NCI-H510A treated with DMSO at 0.1 percent for 48 hours (cell line): ENCODE data around the gene PDIA6.
"Not testable (repeated sequence)": the region's sequence is repeated elsewhere in the genome, so short reads cannot be mapped to it uniquely, and the experiment has no call there.

Source experiments
- DNase-seq: peaks from one replicate; lab custom pipeline; 2025; lab: John Stamatoyannopoulos, UW

The PDIA6 gene

GRCh38 chr2:10810202-10811161 lies 2.1 kb downstream of the PDIA6 start:
- DNase-seq: no peak

GRCh38 chr2:10806543-10806942 lies 6.0 kb downstream of the PDIA6 start:
- DNase-seq: no peak

- not testable (repeated sequence) for DNase-seq
Measured at GRCh38 chr2:10805990-10806389, 6.6 kb downstream of the PDIA6 start.

GRCh38 chr2:10802657-10803056 lies 9.9 kb downstream of the PDIA6 start:
- no peak for DNase-seq

DNA sequence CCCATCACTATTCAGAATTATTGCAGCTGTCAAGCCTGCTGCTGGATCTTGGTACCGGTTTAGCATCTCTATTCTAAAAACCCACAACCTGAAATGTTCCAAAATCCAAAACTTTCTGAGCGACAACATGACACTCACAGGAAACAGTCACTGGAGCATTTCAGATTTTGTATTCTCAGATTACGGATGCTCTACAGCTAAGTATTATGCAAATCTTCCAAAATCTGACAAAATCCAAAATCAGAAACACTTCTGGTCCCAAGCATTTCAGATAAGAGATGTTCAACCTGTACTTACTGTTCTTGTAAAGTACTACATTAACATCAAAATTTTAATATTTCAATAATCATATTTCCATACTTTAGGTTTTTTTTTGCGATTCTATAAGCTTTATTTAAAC lies 12.4 kb downstream of the PDIA6 start:
- no peak for DNase-seq

- DNase-seq: no peak
Measured at GRCh38 chr2:10798783-10799182, 13.8 kb downstream of the PDIA6 start.

- DNase-seq: no peak
Measured at GRCh38 chr2:10796703-10797102, 15.9 kb downstream of the PDIA6 start.

DNA sequence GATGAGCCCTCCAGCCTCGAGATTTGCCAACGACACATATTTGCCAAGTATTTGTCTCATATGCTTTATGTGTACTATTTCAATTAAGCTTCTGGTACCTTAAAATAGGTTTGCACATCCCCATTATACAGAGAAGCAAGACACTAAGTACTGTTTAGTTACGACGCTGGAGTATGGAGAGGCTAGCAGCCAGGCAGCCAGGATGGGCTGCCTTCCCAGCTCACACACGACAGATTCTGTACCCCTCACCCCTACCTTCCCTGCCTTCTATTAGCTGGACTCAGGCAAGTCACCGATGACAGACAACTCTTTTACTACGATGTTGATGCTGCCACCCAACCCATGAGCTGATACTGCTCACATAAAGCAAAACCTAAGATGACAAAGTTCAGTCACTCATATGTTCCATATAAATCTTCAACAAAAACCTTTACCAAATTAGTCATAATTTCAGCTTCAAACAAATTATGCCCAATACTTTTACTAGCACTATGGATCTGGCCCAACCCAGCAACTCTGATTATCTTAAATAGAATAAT lies 17.0 kb downstream of the PDIA6 start:
- DNase-seq: no peak

- DNase-seq: no peak
Measured at GRCh38 chr2:10794876-10795275, 17.7 kb downstream of the PDIA6 start.

GRCh38 chr2:10793816-10794215 lies 18.8 kb downstream of the PDIA6 start:
- DNase-seq: no peak

- no peak for DNase-seq
Measured at GRCh38 chr2:10792660-10793400, 19.8 kb downstream of the PDIA6 start.

DNA sequence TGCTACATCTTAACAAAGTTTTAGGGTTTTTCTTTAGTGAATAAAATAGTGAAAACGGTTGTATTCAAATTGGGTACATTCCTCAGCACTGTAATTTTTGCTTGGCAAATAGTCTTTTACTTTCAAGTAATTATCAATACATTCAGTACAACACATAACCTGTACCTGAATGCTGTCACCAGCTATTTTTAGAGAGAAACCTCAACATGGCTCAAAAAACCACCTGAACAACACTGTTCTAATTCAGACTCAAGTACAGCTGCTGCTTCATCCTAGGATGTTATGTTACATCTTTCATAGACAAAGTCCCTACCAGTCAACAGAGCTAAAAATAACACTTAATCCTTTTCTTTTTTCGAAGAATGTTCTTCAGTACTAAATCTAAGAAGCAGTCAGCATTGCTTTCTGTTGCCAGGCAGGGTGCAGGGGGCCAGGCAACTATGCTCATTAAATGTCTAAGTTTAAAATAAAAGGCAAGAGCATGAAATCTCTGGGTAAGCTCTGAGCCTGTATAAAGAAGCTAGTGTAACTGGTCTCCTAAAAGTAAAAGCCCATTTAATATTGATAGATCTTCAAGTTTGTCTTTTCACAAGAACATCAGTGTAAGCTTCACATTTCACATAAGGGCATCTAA lies 20.5 kb downstream of the PDIA6 start:
- DNase-seq: no peak

DNA sequence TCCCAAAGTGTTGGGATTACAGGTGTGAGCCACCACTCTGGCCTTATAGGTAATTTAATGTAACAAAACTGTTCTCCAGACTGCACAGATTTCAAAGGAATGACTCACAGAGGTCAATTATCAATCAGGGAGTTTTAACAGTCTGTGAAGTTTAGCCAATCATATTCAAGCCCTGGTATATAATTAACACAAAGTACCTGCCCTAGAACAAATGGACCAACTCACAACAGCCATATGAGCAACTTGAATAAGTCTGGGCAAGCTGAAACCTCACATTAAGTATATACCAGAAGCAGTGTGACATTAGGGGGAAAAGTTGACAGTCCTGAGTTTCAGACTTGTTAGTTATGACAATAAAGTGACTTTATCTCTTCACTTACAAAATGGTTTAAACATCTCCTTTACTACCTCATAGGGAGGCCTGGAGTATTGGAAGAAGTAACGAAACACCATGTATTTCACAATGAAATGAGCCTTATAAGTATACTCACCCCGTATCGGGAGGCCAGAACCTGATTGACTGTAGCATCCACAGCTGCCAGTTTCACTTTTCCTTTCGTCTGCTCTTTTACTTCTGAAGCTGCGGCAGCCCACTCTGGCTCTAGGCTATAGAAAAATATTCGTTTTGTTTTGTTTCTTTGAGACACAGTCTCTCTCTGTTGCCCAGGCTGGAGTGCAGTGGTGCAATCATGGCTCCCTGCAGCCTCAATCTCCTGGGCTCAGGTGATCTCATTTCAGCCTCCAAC lies 22.2 kb downstream of the PDIA6 start:
- no peak for DNase-seq

DNA sequence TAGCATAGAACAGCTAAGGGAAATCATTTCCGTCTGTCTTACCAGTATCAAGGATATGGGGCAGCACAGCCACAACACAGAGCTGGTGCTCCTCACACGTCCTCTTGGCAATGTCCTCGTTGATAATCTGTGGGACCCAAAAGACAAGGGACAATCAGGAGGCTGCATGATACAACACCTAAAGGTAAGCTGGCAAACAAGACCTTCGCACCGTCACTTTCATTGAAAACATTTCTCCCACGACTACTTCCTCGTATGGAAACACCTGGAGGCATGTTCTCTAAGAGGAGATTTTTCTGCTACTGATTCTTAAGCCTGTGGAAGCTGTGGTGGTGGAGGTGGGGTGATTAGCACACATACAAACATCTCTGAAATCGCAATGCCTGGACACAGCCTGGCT lies 23.7 kb downstream of the PDIA6 start:
- DNase-seq: no peak

DNA sequence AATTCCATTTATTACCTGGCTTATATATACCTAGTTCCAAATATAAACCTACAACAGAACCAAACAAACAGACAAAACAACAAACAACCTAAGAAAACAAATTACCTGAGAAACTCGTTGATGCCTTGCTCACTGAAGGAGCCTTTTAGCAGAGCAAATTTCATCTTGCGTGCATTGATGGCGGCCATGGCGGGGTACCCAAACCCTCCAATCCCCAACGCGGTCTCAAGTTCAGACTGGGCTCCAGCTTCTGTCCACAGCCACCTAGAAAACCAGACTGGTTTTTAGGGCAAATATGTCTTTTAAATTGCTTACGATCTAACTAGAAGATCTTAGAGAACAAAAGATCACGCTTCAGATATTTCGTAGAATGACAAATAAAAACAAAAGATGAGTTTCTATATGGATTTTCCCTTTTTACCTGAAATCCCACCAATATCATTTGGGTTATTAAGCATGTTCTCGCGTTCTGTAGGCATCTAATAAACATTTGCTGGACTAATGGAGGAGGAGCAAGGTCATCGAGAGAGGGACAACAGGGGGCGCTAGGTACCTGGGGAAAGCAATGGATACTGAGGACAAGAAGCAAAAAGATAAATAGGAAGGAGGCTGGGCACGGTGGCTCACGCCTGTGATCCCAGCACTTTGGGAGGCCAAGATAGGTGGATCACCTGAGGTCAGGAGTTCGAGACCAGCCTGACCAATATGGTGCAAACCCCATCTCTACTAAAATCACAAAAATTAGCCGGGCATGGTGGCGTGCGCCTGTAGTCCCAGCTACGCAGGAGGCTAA lies 25.2 kb downstream of the PDIA6 start:
- peak; percentile 49 for DNase-seq

DNA sequence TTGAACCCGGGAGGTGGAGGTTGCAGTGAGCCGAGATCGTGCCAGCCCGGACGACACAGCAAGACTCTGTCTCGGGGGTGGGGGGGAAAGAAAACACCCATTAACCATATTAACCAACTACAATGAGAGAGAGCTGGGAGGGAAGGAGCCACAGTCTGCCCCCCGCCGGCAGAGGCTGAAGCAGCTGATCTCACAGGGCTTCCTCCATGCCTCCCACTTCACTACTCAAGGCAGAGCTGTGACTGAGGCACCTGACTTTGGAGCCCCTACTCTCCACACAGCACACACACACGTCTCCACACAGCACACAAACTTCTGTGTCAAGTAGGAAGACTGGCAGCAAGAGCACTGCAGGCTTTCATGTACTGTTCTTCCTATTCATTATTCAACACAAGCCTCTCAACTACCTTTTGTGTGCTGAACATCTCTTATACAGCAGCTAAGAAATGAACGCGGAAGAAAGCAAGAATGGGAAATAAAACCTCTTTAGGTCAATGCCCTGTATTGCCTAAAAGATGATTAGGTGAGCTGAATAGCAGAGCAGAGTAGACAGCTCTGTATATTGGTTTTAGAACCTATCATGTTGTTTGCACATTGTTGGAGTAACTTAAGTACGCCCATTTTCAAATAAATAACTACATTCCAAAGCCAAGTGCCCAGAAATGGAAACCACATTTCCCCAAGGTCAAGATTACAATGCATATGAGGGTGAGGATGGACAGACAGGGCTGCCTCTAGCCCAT lies 26.2 kb downstream of the PDIA6 start:
- no peak for DNase-seq

DNA sequence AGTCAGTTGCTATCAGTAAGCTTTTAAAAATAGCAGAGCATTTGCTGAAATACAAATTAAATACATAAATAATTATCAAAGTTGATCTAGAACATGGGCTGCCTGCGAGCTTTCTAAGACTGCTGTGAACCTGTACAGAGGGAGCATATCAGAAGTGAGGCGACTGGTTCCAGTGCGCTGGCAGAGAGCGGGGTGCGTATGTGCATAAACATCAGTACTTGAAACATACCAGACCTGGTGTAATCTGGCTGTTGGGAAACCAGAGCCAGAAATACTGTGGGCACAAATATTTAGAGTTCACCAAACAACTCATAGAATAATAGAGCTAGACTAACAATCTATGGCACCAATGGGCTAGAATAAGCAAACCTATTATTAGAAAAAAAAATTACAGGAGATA lies 27.3 kb downstream of the PDIA6 start:
- DNase-seq: no peak

DNA sequence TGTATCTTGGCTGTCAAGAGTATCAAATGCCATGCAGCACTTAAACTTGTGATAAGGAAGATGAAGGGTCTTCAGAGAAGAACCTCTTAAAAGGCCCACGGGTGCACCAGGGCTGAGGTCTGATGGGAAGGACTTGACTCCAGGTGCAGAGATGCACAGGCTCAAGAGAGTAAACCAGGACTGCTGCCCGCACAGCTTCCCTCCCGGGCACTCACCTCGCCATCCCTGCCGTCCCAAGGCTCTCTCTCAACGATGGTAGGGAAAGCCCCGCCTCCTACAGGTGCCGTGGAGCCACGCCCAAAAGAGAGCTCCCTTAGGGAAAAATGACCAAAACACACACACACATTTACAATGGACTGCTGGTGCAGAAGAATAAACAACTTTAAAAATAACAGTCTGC lies 27.9 kb downstream of the PDIA6 start:
- no peak for DNase-seq

DNA sequence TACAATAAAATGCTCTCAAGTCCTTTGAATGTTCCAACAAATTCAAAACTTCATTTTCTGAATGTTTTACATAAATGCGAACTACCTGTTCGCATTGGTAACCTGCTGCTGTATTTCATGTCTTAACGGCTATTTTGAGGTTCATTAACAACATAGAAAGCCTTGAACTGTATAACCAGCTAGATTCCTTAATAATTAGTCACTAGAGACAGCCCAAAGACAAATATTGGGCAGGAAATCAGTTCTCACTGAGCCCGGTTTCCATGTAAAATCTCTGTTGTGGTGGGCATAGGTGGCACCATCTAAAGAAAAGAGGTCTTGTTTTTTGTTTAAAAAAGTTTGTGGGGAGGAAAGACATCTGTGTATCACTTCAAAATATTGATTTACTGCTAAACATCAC lies 29.2 kb downstream of the PDIA6 start:
- DNase-seq: no peak

DNA sequence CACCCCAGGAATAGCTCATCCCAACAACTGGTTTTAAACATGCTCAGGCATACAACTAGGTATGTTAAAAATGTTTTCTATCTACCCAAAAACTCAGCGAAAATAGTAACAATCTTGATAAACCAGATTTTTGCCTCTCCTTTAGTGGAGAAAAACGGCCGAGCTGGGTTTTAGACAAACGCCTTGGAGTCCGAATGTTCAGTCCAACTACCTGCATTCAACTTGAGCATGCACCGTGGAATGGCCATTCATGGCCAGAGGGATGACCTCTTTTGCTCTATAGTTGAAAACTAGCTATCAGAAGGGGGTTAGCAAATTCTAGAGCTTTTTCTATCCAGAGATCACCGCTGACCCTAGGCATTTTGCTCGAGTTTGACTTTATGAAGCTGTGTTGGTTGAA lies 30.8 kb downstream of the PDIA6 start:
- DNase-seq: no peak
